Mesothelial cell of epicardium (in vitro differentiated cells): ENCODE data around the gene NNT. TPM values are rescaled to one million over a fixed set of nuclear protein-coding genes. Genes with fewer than 3 reads are reported as not detected.

Source experiments
- DNase-seq, 2 experiments: peaks; one replicate each; pipeline ENCODE4 v3.0.0; 2021; ENCODE audit warnings: low spot score in 2 of 2; ENCODE audit not compliant: unreplicated experiment in 2 of 2
- H3K27ac Mint-ChIP-seq: 2 replicates; pipeline ENCODE4 v1.8.0; 2021; ENCODE audit warnings: mixed read lengths
- H3K27me3 Mint-ChIP-seq: 2 replicates; pipeline ENCODE4 v1.8.0; 2021; ENCODE audit warnings: low read depth, mixed read lengths
- H3K36me3 Mint-ChIP-seq: 2 replicates; pipeline ENCODE4 v1.8.0; 2021; ENCODE audit warnings: mixed read lengths
- H3K4me1 Mint-ChIP-seq: 2 replicates; pipeline ENCODE4 v1.8.0; 2021; ENCODE audit warnings: mixed read lengths
- H3K4me3 Mint-ChIP-seq: 2 replicates; pipeline ENCODE4 v1.8.0; 2021; ENCODE audit warnings: mild to moderate bottlenecking, moderate library complexity, mixed read lengths
- H3K9me3 Mint-ChIP-seq: 2 replicates; pipeline ENCODE4 v1.8.0; 2021; ENCODE audit warnings: mixed read lengths
- CTCF ChIP-seq: fragments of 200-600 bp; sonication (generic); IDR thresholded peaks from one replicate; pipeline ENCODE4 v1.5.0; 2021; ENCODE audit warnings: antibody characterized with exemption; ENCODE audit not compliant: unreplicated experiment
- total RNA-seq: library from RNA; stranded (reverse); gene quantifications from 3 replicates; pipeline ENCODE4 v1.2.1, GENCODE V29; 2021

Gene NNT
- total RNA-seq, 1 donor from 2014 or later = 68.7 TPM

GRCh38 chr5:43581398-43581797 is 21.6 kb upstream of the NNT start:
- peaks cover 2% of the 10 kb centered on the region for H3K4me1 Mint-ChIP-seq
- H3K27ac Mint-ChIP-seq = no peak overlapping the region
- TF ChIP-seq CTCF = no peak
- peaks cover 6% of the 10 kb centered on the region for H3K9me3 Mint-ChIP-seq
- H3K27me3 Mint-ChIP-seq = no peaks in the 10 kb centered on the region
- H3K4me3 Mint-ChIP-seq = no peak overlapping the region
- no peak for DNase-seq
- H3K36me3 Mint-ChIP-seq = peaks cover 24% of the 10 kb centered on the region

- H3K4me1 Mint-ChIP-seq = peaks cover 2% of the 10 kb centered on the region
Observed at GRCh38 chr5:43582082-43583005, 20.6 kb upstream of the NNT start.

GRCh38 chr5:43583724-43584123 is 19.3 kb upstream of the NNT start:
- Mint-ChIP-seq H3K9me3 (peaks cover 3% of the 10 kb centered on the region), H3K27me3 (no peaks in the 10 kb centered on the region), H3K4me1 (peaks cover 2% of the 10 kb centered on the region), H3K36me3 (peaks cover 20% of the 10 kb centered on the region), H3K4me3 (no peak overlapping the region), H3K27ac (no peak overlapping the region)
- TF ChIP-seq CTCF = no peak
- no peak for DNase-seq

More at GRCh38 chr5:43582082-43583005, 20.6 kb upstream of the NNT start:
- Mint-ChIP-seq H3K9me3 (peaks cover 3% of the 10 kb centered on the region), H3K27ac (no peak overlapping the region), H3K4me3 (no peak overlapping the region), H3K27me3 (no peaks in the 10 kb centered on the region), H3K36me3 (peaks cover 18% of the 10 kb centered on the region)
- no peak for TF ChIP-seq CTCF
- DNase-seq = no peak

- no peak for TF ChIP-seq CTCF
- Mint-ChIP-seq H3K27me3 (peaks cover 2% of the 10 kb centered on the region), H3K36me3 (peaks cover 20% of the 10 kb centered on the region), H3K4me1 (peaks cover 2% of the 10 kb centered on the region), H3K27ac (no peak overlapping the region), H3K4me3 (no peak overlapping the region), H3K9me3 (peaks cover 3% of the 10 kb centered on the region)
- no peak for DNase-seq
Observed at GRCh38 chr5:43584166-43584699, 18.7 kb upstream of the NNT start.

GRCh38 chr5:43588842-43589241 is 14.1 kb upstream of the NNT start:
- no peak overlapping the region for H3K4me3 Mint-ChIP-seq
- peaks cover 3% of the 10 kb centered on the region for H3K9me3 Mint-ChIP-seq
- TF ChIP-seq CTCF = no peak
- H3K4me1 Mint-ChIP-seq = no peaks in the 10 kb centered on the region
- H3K27ac Mint-ChIP-seq = no peak overlapping the region
- peaks cover 8% of the 10 kb centered on the region for H3K36me3 Mint-ChIP-seq
- H3K27me3 Mint-ChIP-seq = peaks cover 7% of the 10 kb centered on the region
- DNase-seq = no peak
